GM21360 (cell line): Measurements from ENCODE around the gene DPP6.

Experiments
- ATAC-seq: cut with Tn5 transposase; IDR thresholded peaks from one replicate; pipeline ENCODE4 v1.9.1; 2021; ENCODE audit warnings: mild to moderate bottlenecking, moderate library complexity; ENCODE audit not compliant: unreplicated experiment

DPP6 gene

DNA sequence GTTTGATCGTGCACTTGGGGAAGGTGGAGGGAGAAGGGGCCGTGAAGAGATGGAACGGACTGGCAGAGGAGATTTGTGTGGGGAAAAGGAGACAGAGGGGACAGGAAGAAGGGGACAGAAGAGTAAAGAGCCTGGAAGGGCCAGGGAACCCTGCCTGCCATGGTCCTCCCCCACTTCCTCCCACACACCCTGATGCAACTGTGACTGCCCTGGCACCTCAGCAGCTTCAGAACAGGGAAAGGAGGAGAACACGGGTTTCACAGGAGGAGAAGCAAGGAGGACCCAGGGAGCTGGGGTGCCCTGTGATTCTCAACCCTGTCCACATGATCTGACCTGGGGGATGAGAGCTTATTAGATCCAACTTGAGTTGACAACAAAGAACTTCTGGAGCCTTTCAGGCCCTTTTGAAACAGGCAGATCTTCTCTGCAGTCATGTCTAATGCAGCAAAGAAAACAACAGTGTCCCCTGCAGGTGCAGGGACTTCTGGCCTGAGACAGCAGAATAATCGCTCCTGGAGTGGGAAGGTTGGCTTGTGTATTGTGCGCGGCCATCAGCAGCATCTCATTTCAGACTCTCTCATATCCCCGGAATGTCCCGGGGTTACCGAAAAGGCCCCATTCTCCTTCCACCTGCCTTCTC, 529.2 kb downstream of the DPP6 start:
- no peak for ATAC-seq

DNA sequence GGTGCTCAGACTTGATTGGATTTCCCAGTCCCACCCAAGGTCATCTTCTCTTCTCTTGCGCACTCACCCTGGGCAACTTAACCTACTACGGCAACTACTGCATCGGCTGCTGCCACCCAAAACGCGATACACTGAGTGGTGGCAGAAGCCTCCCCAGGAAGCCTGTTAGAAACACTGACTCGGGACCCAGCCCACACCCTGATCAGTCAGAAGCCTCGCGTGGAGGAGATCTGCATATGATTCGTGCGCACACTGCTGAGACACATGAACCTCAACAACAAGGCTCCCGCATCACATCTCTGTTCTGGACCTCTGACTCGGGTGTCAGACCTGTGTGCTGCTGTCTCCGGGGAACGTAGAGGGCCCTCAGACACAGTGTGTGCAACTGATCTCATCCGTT, 531.3 kb downstream of the DPP6 start:
- no peak for ATAC-seq

- no peak for ATAC-seq
These were observed 532.4 kb downstream of the DPP6 start for GRCh38 chr7:154584352-154585252.

GRCh38 chr7:154587792-154588191, 535.6 kb downstream of the DPP6 start:
- no peak for ATAC-seq

GRCh38 chr7:154591544-154591943, 539.3 kb downstream of the DPP6 start:
- no peak for ATAC-seq

- ATAC-seq = no peak
These were observed 540.2 kb downstream of the DPP6 start for GRCh38 chr7:154592388-154592787.

DNA sequence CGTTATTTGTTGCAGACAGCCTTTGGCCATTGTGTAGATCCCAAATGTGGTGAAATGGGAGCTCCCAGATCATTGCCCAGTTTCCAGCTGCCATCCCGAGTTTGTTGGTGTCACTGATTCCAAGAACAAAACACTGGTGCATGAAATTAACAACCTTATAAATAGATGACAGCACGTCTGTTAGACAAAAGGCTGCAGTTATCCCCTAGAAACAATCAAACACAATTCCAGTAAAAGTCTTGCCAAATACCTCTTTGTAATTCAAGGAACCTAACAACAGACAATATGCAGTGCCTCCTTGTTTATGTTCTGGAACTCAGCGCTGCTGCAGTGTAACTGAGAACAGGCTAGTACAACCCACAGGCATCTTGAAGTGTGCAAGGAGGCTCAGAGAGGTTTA, 546.2 kb downstream of the DPP6 start:
- no peak for ATAC-seq

GRCh38 chr7:154598864-154599263, 546.7 kb downstream of the DPP6 start:
- no peak for ATAC-seq

- ATAC-seq = no peak
These were observed 558.7 kb downstream of the DPP6 start for GRCh38 chr7:154610903-154611302.

GRCh38 chr7:154613811-154614210, 561.6 kb downstream of the DPP6 start:
- ATAC-seq = no peak

GRCh38 chr7:154620141-154620755, 568.0 kb downstream of the DPP6 start:
- ATAC-seq = no peak

DNA sequence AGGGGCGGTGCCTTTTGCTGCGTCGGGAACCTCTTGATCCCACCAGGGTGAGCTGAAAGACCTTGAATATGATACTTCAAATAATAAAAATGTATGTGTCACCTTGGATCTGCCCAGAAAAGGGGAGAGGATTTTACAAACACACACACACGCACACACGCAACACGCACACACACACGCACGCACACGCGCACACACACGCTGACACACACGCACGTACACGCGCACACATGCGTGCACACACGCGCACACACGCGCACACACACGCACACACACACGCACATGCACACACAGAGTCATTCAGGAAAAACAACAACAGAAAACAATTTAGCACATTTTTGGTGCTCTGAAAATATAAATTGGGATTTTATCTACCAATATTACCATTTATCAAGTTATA, 571.2 kb downstream of the DPP6 start:
- ATAC-seq = no peak

GRCh38 chr7:154627646-154628290, 575.6 kb downstream of the DPP6 start:
- no peak for ATAC-seq

- ATAC-seq = no peak
These were observed 576.4 kb downstream of the DPP6 start for GRCh38 chr7:154628556-154628955.

DNA sequence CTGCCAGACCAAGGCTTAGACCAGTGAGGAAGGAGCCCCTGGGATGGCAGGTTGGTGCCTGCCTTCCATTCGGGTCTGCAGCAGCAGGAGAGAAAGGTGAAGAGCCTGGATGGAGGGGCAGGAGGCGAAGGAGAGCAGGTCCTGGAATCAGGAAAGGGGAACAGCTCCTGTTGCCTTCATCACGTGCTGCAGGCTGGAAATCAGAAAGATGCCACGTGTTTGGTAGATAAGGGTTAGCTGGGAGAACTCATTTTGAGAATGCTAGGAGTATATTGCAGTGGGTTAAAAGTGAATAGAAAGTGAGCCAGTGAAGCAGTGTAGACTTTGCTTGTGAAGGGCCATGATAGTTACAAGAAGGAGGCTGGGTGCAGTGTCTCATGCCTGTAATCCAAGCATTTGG, 579.0 kb downstream of the DPP6 start:
- ATAC-seq = no peak

DNA sequence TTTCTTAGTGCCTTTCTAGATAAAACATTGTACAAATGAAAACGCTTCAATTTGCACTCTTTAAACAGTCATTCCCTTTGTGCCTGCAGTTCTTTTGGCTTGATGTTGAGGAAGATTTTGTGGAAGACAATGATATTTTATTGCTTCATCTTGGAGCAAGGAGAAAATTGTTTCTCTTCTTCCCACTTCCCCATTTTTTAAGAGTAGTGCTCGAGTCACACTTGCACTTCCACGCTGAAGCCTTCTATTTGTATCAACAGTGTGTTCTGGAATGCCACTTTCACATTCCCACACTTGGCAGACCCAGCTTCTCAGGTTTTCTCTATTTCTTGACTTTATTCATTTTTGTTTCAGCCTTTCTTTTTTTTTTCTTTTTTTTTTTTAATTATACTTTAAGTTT, 581.4 kb downstream of the DPP6 start:
- ATAC-seq = no peak

DNA sequence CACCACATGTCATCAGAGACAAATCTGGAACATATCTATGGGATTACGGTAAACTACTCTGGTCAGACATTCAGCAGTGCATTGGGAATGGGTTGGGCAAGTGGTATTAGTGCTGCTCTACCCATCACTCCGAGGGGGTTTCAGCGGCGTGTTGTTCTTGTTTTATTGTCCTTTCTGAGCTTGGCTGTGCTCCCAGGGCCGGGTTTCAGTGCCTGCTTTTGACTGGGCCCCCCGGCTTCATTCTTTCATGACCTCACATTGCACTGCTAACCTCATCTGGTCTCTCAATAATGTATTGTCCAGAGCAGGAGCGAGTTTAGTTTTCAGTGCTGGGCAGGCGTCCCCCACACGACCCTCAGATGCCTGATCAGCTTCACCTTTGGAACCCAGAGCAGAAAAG, 586.1 kb downstream of the DPP6 start:
- no peak for ATAC-seq

- ATAC-seq = no peak
These were observed 588.2 kb downstream of the DPP6 start for GRCh38 chr7:154640266-154640865.

- ATAC-seq = no peak
These were observed 588.7 kb downstream of the DPP6 start for GRCh38 chr7:154640917-154641316.

- no peak for ATAC-seq
These were observed 592.2 kb downstream of the DPP6 start for GRCh38 chr7:154644366-154644765.
